Measurements from ENCODE around the gene LCOR. TPM values are rescaled to one million over a fixed set of nuclear protein-coding genes. Genes with fewer than 3 reads are reported as not detected.

The LCOR gene
- total RNA-seq, 4 donors from 2014 or later: 61.9 to 133 (median 81.2) TPM

GRCh38 chr10:96947036-96947435 lies 114.9 kb downstream of the LCOR start:
- TF ChIP-seq POLR2A (IDR thresholded peaks at IDR 0.05) (no peak), CTCF (IDR thresholded peaks at IDR 0.05) (no peak)
- Histone ChIP-seq H3K27ac (no peak overlapping the region), H3K36me3 (peaks cover 0 to 17% (median 0%) of the 10 kb centered on the region in 3 donors), H3K4me3 (no peak overlapping the region), H3K4me1 (no peaks in the 10 kb centered on the region), H3K27me3 (no peaks in the 10 kb centered on the region), H3K9me3 (no peaks in the 10 kb centered on the region)
- DNase-seq: no peak

- DNase-seq: no peak
- Histone ChIP-seq H3K4me3 (no peak overlapping the region), H3K36me3 (peaks cover 0 to 31% (median 0%) of the 10 kb centered on the region in 3 donors), H3K4me1 (no peaks in the 10 kb centered on the region), H3K27me3 (no peaks in the 10 kb centered on the region), H3K27ac (no peak overlapping the region), H3K9me3 (no peaks in the 10 kb centered on the region)
- no peak for TF ChIP-seq CTCF (IDR thresholded peaks at IDR 0.05)
- no peak for TF ChIP-seq POLR2A (IDR thresholded peaks at IDR 0.05)
Observed at GRCh38 chr10:96949039-96949683, 117.1 kb downstream of the LCOR start.

- Histone ChIP-seq H3K4me1 (no peaks in the 10 kb centered on the region), H3K36me3 (peaks cover 0 to 50% (median 0%) of the 10 kb centered on the region in 3 donors), H3K27ac (no peak overlapping the region), H3K27me3 (no peaks in the 10 kb centered on the region), H3K4me3 (no peak overlapping the region), H3K9me3 (no peaks in the 10 kb centered on the region)
- TF ChIP-seq CTCF (IDR thresholded peaks at IDR 0.05) (no peak), POLR2A (IDR thresholded peaks at IDR 0.05) (no peak)
- no peak for DNase-seq
Observed at GRCh38 chr10:96951954-96952353, 119.9 kb downstream of the LCOR start.

GRCh38 chr10:96955794-96956193 lies 123.7 kb downstream of the LCOR start:
- Histone ChIP-seq H3K9me3 (no peaks in the 10 kb centered on the region), H3K4me3 (no peak overlapping the region), H3K4me1 (no peaks in the 10 kb centered on the region), H3K27ac (no peak overlapping the region), H3K27me3 (no peaks in the 10 kb centered on the region), H3K36me3 (peaks cover 0 to 68% (median 0%) of the 10 kb centered on the region in 3 donors)
- TF ChIP-seq POLR2A (IDR thresholded peaks at IDR 0.05) (no peak), CTCF (IDR thresholded peaks at IDR 0.05) (no peak)
- no peak for DNase-seq

- H3K4me3 ChIP-seq: no peak overlapping the region
- TF ChIP-seq CTCF (IDR thresholded peaks at IDR 0.05): no peak
- TF ChIP-seq POLR2A (IDR thresholded peaks at IDR 0.05): no peak
- no peak overlapping the region for H3K27ac ChIP-seq
- no peaks in the 10 kb centered on the region for H3K27me3 ChIP-seq
- H3K4me1 ChIP-seq: no peaks in the 10 kb centered on the region
- H3K36me3 ChIP-seq: peaks cover 0 to 61% (median 0%) of the 10 kb centered on the region in 3 donors
- H3K9me3 ChIP-seq: no peaks in the 10 kb centered on the region
- no peak for DNase-seq
Observed at GRCh38 chr10:96958071-96958470, 126.0 kb downstream of the LCOR start.

Measured in Peyer's patch (tissue), 4 donors.